HG03159 (cell line): ENCODE data around the gene COX19.
"Not testable (repeated sequence)": the region's sequence is repeated elsewhere in the genome, so short reads cannot be mapped to it uniquely, and the experiment has no call there.

Experiments used
- ATAC-seq: cut with Tn5 transposase; IDR thresholded peaks from one replicate; pipeline ENCODE4 v1.9.1; 2021; ENCODE audit warnings: mild to moderate bottlenecking, moderate library complexity; ENCODE audit not compliant: unreplicated experiment

COX19 gene

GRCh38 chr7:1011297-1012003 lies 36.1 kb upstream of the COX19 start:
- ATAC-seq = no peak

GRCh38 chr7:1010226-1010625 lies 34.9 kb upstream of the COX19 start:
- ATAC-seq = no peak

- ATAC-seq = no peak
Measured at GRCh38 chr7:1009747-1010146, 34.4 kb upstream of the COX19 start.

- ATAC-seq = no peak
Measured at GRCh38 chr7:1008733-1009363, 33.5 kb upstream of the COX19 start.

- ATAC-seq = no peak
Measured at GRCh38 chr7:1007901-1008300, 32.6 kb upstream of the COX19 start.

GRCh38 chr7:1005303-1005702 lies 30.0 kb upstream of the COX19 start:
- no peak for ATAC-seq

- ATAC-seq = no peak
Measured at GRCh38 chr7:1004018-1004852, 28.9 kb upstream of the COX19 start.

GRCh38 chr7:1002445-1002844 lies 27.1 kb upstream of the COX19 start:
- ATAC-seq = not testable (repeated sequence)

GRCh38 chr7:1002026-1002425 lies 26.7 kb upstream of the COX19 start:
- ATAC-seq = not testable (repeated sequence)

GRCh38 chr7:1001069-1001770 lies 25.9 kb upstream of the COX19 start:
- not testable (repeated sequence) for ATAC-seq

- no peak for ATAC-seq
Measured at GRCh38 chr7:999941-1000935, 24.9 kb upstream of the COX19 start.

- ATAC-seq = no peak
Measured at GRCh38 chr7:999149-999879, 24.0 kb upstream of the COX19 start.

GRCh38 chr7:997404-998395 lies 22.4 kb upstream of the COX19 start:
- ATAC-seq = no peak

- no peak for ATAC-seq
Measured at GRCh38 chr7:996079-996872, 20.9 kb upstream of the COX19 start.

GRCh38 chr7:995571-995970 lies 20.2 kb upstream of the COX19 start:
- ATAC-seq = no peak

- no peak for ATAC-seq
Measured at GRCh38 chr7:994592-995308, 19.4 kb upstream of the COX19 start.
